NCI-H526 treated with DMSO at 0.1 percent for 48 hours (cell line): ENCODE measurements around the gene TMED10.

Experiments used
- DNase-seq: peaks from one replicate; lab custom pipeline; 2025; lab: John Stamatoyannopoulos, UW

The TMED10 gene

GRCh38 chr14:75084513-75084912, 91.9 kb downstream of the TMED10 start:
- DNase-seq = no peak

- DNase-seq = no peak
These were observed 93.1 kb downstream of the TMED10 start for GRCh38 chr14:75083271-75083670.

GRCh38 chr14:75081660-75082229, 94.7 kb downstream of the TMED10 start:
- no peak for DNase-seq
